ENCODE results near the gene ZNF341.

The ZNF341 gene

GRCh38 chr20:33825340-33826269 is 93.8 kb downstream of the ZNF341 start:
- DNase-seq (ENCODE audit: low spot score): no peak

GRCh38 chr20:33826270-33826897 is 94.6 kb downstream of the ZNF341 start:
- no peak for DNase-seq (ENCODE audit: low spot score)

- DNase-seq (ENCODE audit: low spot score): no peak
Observed at GRCh38 chr20:33827109-33827508, 95.3 kb downstream of the ZNF341 start.

- DNase-seq (ENCODE audit: low spot score): no peak
Observed at GRCh38 chr20:33827634-33828325, 96.0 kb downstream of the ZNF341 start.

GRCh38 chr20:33828326-33828844 is 96.6 kb downstream of the ZNF341 start:
- no peak for DNase-seq (ENCODE audit: low spot score)

- no peak for DNase-seq (ENCODE audit: low spot score)
Observed at GRCh38 chr20:33828967-33829560, 97.3 kb downstream of the ZNF341 start.

GRCh38 chr20:33829636-33830035 is 97.8 kb downstream of the ZNF341 start:
- DNase-seq (ENCODE audit: low spot score): no peak

- no peak for DNase-seq (ENCODE audit: low spot score)
Observed at GRCh38 chr20:33830371-33830770, 98.6 kb downstream of the ZNF341 start.

- DNase-seq (ENCODE audit: low spot score): no peak
Observed at GRCh38 chr20:33832103-33832804, 100.5 kb downstream of the ZNF341 start.

GRCh38 chr20:33833333-33833732 is 101.5 kb downstream of the ZNF341 start:
- DNase-seq (ENCODE audit: low spot score): no peak

- DNase-seq (ENCODE audit: low spot score): no peak
Observed at GRCh38 chr20:33835615-33836172, 103.9 kb downstream of the ZNF341 start.

GRCh38 chr20:33836277-33836676 is 104.5 kb downstream of the ZNF341 start:
- no peak for DNase-seq (ENCODE audit: low spot score)

- no peak for DNase-seq (ENCODE audit: low spot score)
Observed at GRCh38 chr20:33837096-33837830, 105.5 kb downstream of the ZNF341 start.

- DNase-seq (ENCODE audit: low spot score): no peak
Observed at GRCh38 chr20:33838035-33838864, 106.5 kb downstream of the ZNF341 start.

GRCh38 chr20:33839591-33839990 is 107.8 kb downstream of the ZNF341 start:
- peak; percentile 77 for DNase-seq (ENCODE audit: low spot score)

- DNase-seq (ENCODE audit: low spot score): no peak
Observed at GRCh38 chr20:33840160-33840559, 108.4 kb downstream of the ZNF341 start.

- no peak for DNase-seq (ENCODE audit: low spot score)
Observed at GRCh38 chr20:33840759-33841435, 109.1 kb downstream of the ZNF341 start.

GRCh38 chr20:33841436-33841799 is 109.6 kb downstream of the ZNF341 start:
- no peak for DNase-seq (ENCODE audit: low spot score)

All from hematopoietic multipotent progenitor cell treated with erythropoietin and hydrocortisone succinate and interleukin-3 and kit ligand, for 17 days (in vitro differentiated cells).